ENCODE data around the gene CACNA2D2. TPM values are rescaled to one million over a fixed set of nuclear protein-coding genes. Genes with fewer than 3 reads are reported as not detected.

CACNA2D2 gene
- total RNA-seq, 1 donor = not detected

GRCh38 chr3:50385754-50386153, 117.7 kb downstream of the CACNA2D2 start:
- Histone ChIP-seq H4K20me1 (ENCODE audit: insufficient read depth, low read length) (no peaks in the 10 kb centered on the region), H3K4me2 (ENCODE audit: insufficient read depth, low read length) (no peak overlapping the region), H2AFZ (ENCODE audit: low read length) (no peak overlapping the region), H3K27ac (ENCODE audit: low read depth, low read length) (no peak overlapping the region), H3K27me3 (ENCODE audit: insufficient read depth, low read length) (peaks cover 3% of the 10 kb centered on the region), H3K36me3 (ENCODE audit: insufficient read depth, low read length) (no peaks in the 10 kb centered on the region), H3K4me1 (ENCODE audit: insufficient read depth, low read length) (no peaks in the 10 kb centered on the region), H3K4me3 (ENCODE audit: insufficient read depth, low read length) (no peak overlapping the region), H3K9me3 (ENCODE audit: low read depth, low read length) (no peaks in the 10 kb centered on the region), H3K79me2 (ENCODE audit: insufficient read depth, low read length) (no peaks in the 10 kb centered on the region)
- no peak for DNase-seq (ENCODE audit: insufficient read length, low spot score, missing footprints)
- TF ChIP-seq CTCF (IDR thresholded peaks at IDR 0.05; ENCODE audit: extremely low read depth, low read depth, low read length) = no peak

- Histone ChIP-seq H3K27ac (ENCODE audit: low read depth, low read length) (no peak overlapping the region), H3K4me2 (ENCODE audit: insufficient read depth, low read length) (no peak overlapping the region), H2AFZ (ENCODE audit: low read length) (no peak overlapping the region), H3K79me2 (ENCODE audit: insufficient read depth, low read length) (no peaks in the 10 kb centered on the region), H3K4me3 (ENCODE audit: insufficient read depth, low read length) (no peak overlapping the region), H3K27me3 (ENCODE audit: insufficient read depth, low read length) (peaks cover 3% of the 10 kb centered on the region), H4K20me1 (ENCODE audit: insufficient read depth, low read length) (no peaks in the 10 kb centered on the region), H3K9me3 (ENCODE audit: low read depth, low read length) (no peaks in the 10 kb centered on the region), H3K36me3 (ENCODE audit: insufficient read depth, low read length) (no peaks in the 10 kb centered on the region), H3K4me1 (ENCODE audit: insufficient read depth, low read length) (no peaks in the 10 kb centered on the region)
- no peak for TF ChIP-seq CTCF (IDR thresholded peaks at IDR 0.05; ENCODE audit: extremely low read depth, low read depth, low read length)
- no peak for DNase-seq (ENCODE audit: insufficient read length, low spot score, missing footprints)
Observed at GRCh38 chr3:50383750-50384149, 119.7 kb downstream of the CACNA2D2 start.

- Histone ChIP-seq H2AFZ (ENCODE audit: low read length) (no peak overlapping the region), H3K4me1 (ENCODE audit: insufficient read depth, low read length) (no peaks in the 10 kb centered on the region), H3K36me3 (ENCODE audit: insufficient read depth, low read length) (no peaks in the 10 kb centered on the region), H4K20me1 (ENCODE audit: insufficient read depth, low read length) (no peaks in the 10 kb centered on the region), H3K27me3 (ENCODE audit: insufficient read depth, low read length) (peaks cover 3% of the 10 kb centered on the region), H3K27ac (ENCODE audit: low read depth, low read length) (no peak overlapping the region), H3K4me2 (ENCODE audit: insufficient read depth, low read length) (no peak overlapping the region), H3K9me3 (ENCODE audit: low read depth, low read length) (no peaks in the 10 kb centered on the region), H3K79me2 (ENCODE audit: insufficient read depth, low read length) (no peaks in the 10 kb centered on the region), H3K4me3 (ENCODE audit: insufficient read depth, low read length) (no peak overlapping the region)
- TF ChIP-seq CTCF (IDR thresholded peaks at IDR 0.05; ENCODE audit: extremely low read depth, low read depth, low read length) = no peak
- no peak for DNase-seq (ENCODE audit: insufficient read length, low spot score, missing footprints)
Observed at GRCh38 chr3:50382722-50383121, 120.7 kb downstream of the CACNA2D2 start.

- Histone ChIP-seq H3K9me3 (ENCODE audit: low read depth, low read length) (no peaks in the 10 kb centered on the region), H3K36me3 (ENCODE audit: insufficient read depth, low read length) (no peaks in the 10 kb centered on the region), H3K4me2 (ENCODE audit: insufficient read depth, low read length) (no peak overlapping the region), H4K20me1 (ENCODE audit: insufficient read depth, low read length) (no peaks in the 10 kb centered on the region), H3K4me3 (ENCODE audit: insufficient read depth, low read length) (no peak overlapping the region), H3K79me2 (ENCODE audit: insufficient read depth, low read length) (no peaks in the 10 kb centered on the region), H3K27ac (ENCODE audit: low read depth, low read length) (no peak overlapping the region), H3K4me1 (ENCODE audit: insufficient read depth, low read length) (no peaks in the 10 kb centered on the region), H3K27me3 (ENCODE audit: insufficient read depth, low read length) (peaks cover 3% of the 10 kb centered on the region), H2AFZ (ENCODE audit: low read length) (no peak overlapping the region)
- DNase-seq (ENCODE audit: insufficient read length, low spot score, missing footprints) = no peak
- TF ChIP-seq CTCF (IDR thresholded peaks at IDR 0.05; ENCODE audit: extremely low read depth, low read depth, low read length) = no peak
Observed at GRCh38 chr3:50381383-50381782, 122.1 kb downstream of the CACNA2D2 start.
